Central memory CD8-positive, alpha-beta T cell (primary cell): ENCODE data around the gene CYP8B1.
A peak's percentile ranks its signal among the peaks of the same experiment; 100 is the strongest.

Experiments used
- ATAC-seq: fragments of 150-1000 bp; cut with Tn5 transposase; replicated peaks from 2 replicates; pipeline ENCODE4 v1.10.0; 2022; ENCODE audit warnings: mild to moderate bottlenecking, moderate FRiP score, moderate number of reproducible peaks; ENCODE audit not compliant: poor library complexity, severe bottlenecking; ENCODE audit errors: extremely low read depth
- DNase-seq, 2 donors: peaks; one replicate each; pipeline ENCODE4 v3.0.0; 2021; ENCODE audit warnings: low spot score in 2 of 2
- H3K27ac Mint-ChIP-seq: one replicate; pipeline ENCODE4 v1.8.0; 2022; ENCODE audit warnings: low read depth, mild to moderate bottlenecking, moderate library complexity, mixed read lengths
- H3K27me3 Mint-ChIP-seq: one replicate; pipeline ENCODE4 v1.8.0; 2022; ENCODE audit warnings: mixed read lengths
- H3K36me3 Mint-ChIP-seq: one replicate; pipeline ENCODE4 v1.8.0; 2022; ENCODE audit warnings: mild to moderate bottlenecking, moderate library complexity, mixed read lengths; ENCODE audit not compliant: insufficient read depth
- H3K4me1 Mint-ChIP-seq: one replicate; pipeline ENCODE4 v1.8.0; 2022; ENCODE audit warnings: mixed read lengths
- H3K4me3 Mint-ChIP-seq: one replicate; pipeline ENCODE4 v1.8.0; 2022; ENCODE audit warnings: mild to moderate bottlenecking, moderate library complexity, mixed read lengths
- H3K9me3 Mint-ChIP-seq: one replicate; pipeline ENCODE4 v1.8.0; 2022; ENCODE audit warnings: mixed read lengths

Gene CYP8B1

GRCh38 chr3:42864321-42864950 is 11.2 kb downstream of the CYP8B1 start:
- DNase-seq = no peak
- peaks cover 22% of the 10 kb centered on the region for H3K27me3 Mint-ChIP-seq
- H3K36me3 Mint-ChIP-seq = no peaks in the 10 kb centered on the region
- ATAC-seq = no peak
- H3K4me1 Mint-ChIP-seq = no peaks in the 10 kb centered on the region
- no peak overlapping the region for H3K27ac Mint-ChIP-seq
- H3K9me3 Mint-ChIP-seq = no peaks in the 10 kb centered on the region
- H3K4me3 Mint-ChIP-seq = no peak overlapping the region

GRCh38 chr3:42856544-42856943 is 19.1 kb downstream of the CYP8B1 start:
- H3K27me3 Mint-ChIP-seq = peaks cover 39% of the 10 kb centered on the region
- no peak for ATAC-seq
- H3K27ac Mint-ChIP-seq = no peak overlapping the region
- H3K4me3 Mint-ChIP-seq = no peak overlapping the region
- H3K9me3 Mint-ChIP-seq = no peaks in the 10 kb centered on the region
- H3K4me1 Mint-ChIP-seq = no peaks in the 10 kb centered on the region
- DNase-seq = no peak
- H3K36me3 Mint-ChIP-seq = no peaks in the 10 kb centered on the region

DNA sequence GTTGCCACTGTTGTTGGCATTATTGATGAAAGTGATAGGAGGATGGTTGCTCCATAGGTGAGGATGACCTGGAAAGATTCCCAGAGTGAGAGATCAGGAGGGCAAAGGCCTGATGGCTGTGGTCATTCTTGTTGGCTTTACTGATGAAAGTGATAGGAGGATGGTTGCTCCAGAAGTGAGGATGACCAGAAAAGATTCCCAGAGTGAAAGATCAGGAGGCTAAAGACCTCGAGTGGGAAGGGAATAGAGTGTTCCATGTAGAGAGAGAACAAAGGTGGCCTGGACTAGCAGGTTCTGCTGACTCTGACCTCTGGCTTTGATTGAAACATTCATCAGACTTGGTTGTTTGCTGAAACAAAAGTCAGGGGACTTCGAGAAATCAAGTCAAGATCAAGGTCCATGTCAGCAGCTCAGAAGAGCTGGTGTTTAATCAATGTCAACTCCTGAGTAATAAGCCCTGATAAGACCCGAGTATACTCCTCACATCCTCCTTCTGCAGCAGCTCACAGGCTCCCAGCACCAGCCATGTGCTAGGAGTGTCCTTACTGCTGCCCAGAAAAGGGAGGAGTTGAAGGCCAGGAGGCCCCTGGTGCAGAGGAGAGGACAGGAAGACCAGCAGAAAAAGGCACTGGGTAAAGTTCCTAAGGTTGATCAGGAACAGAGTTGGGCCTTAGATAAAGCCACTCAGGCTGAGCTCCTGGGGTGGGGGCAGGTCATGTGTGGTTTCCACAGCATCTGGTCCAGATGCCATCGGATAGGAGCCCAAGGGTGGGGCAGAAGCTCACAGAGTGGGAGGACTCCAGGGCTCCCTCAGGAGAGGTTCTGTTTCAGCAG is 19.9 kb downstream of the CYP8B1 start:
- no peak for DNase-seq
- peaks cover 31% of the 10 kb centered on the region for H3K27me3 Mint-ChIP-seq
- no peak overlapping the region for H3K4me3 Mint-ChIP-seq
- no peaks in the 10 kb centered on the region for H3K9me3 Mint-ChIP-seq
- no peak overlapping the region for H3K27ac Mint-ChIP-seq
- no peaks in the 10 kb centered on the region for H3K4me1 Mint-ChIP-seq
- no peak for ATAC-seq
- H3K36me3 Mint-ChIP-seq = no peaks in the 10 kb centered on the region

DNA sequence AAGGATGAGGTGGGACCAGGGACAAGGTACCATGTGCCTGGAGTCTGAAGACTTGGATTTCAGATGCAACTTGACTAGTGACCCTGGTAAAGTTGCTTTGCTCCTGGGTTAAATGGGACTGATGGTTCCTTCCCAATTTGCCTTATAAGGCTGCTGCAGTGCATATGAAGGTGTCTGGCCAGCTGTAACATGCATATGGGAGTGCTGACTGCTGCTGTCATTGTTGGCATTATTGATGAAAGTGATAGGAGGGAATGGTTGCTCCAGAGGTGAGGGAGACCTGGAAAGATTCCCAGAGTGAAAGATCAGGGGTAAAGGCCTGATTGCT is 20.5 kb downstream of the CYP8B1 start:
- Mint-ChIP-seq H3K4me1 (no peaks in the 10 kb centered on the region), H3K36me3 (no peaks in the 10 kb centered on the region), H3K27ac (no peak overlapping the region), H3K27me3 (peaks cover 26% of the 10 kb centered on the region), H3K4me3 (no peak overlapping the region), H3K9me3 (no peaks in the 10 kb centered on the region)
- ATAC-seq = no peak
- DNase-seq = no peak

DNA sequence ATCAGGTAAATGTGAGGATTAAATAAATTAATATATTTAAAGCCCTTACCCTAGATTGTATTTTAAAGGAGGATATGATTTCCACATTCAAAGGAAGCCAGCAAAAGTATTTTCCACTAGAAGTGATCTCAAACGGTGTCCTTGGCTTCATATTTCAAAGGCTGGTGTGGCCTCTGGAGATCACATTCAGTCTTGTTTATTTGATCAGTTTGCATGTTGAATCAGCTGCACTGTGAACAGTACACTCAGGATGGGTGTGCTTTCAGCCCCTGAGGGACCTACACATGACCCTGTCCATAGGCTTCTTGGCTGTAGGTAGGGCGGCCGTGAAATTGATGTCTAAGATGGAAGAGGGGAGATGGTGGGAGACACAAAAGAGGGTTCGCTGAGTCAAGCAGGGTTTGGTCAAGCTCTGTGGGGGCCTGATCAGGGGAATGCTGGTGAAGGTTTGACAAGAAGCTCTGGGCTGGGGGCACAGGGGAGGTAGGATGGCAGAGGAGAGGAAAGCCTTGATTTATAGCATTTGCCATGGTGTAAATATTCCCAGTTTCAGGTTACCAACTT is 21.9 kb downstream of the CYP8B1 start:
- no peak for DNase-seq
- ATAC-seq = no peak
- no peak overlapping the region for H3K4me3 Mint-ChIP-seq
- H3K36me3 Mint-ChIP-seq = no peaks in the 10 kb centered on the region
- no peaks in the 10 kb centered on the region for H3K9me3 Mint-ChIP-seq
- peaks cover 18% of the 10 kb centered on the region for H3K27me3 Mint-ChIP-seq
- no peaks in the 10 kb centered on the region for H3K4me1 Mint-ChIP-seq
- no peak overlapping the region for H3K27ac Mint-ChIP-seq

- H3K27ac Mint-ChIP-seq = no peak overlapping the region
- H3K36me3 Mint-ChIP-seq = no peaks in the 10 kb centered on the region
- H3K9me3 Mint-ChIP-seq = no peaks in the 10 kb centered on the region
These were observed 22.6 kb downstream of the CYP8B1 start for GRCh38 chr3:42853056-42853455.

GRCh38 chr3:42852441-42852840 is 23.2 kb downstream of the CYP8B1 start:
- ATAC-seq (no peak), DNase-seq (no peak)
- Mint-ChIP-seq H3K9me3 (no peaks in the 10 kb centered on the region), H3K27me3 (peaks cover 12% of the 10 kb centered on the region), H3K36me3 (no peaks in the 10 kb centered on the region), H3K4me1 (peaks cover 5% of the 10 kb centered on the region), H3K27ac (peak overlapping the region; percentile 21), H3K4me3 (no peak overlapping the region)

More at GRCh38 chr3:42853056-42853455, 22.6 kb downstream of the CYP8B1 start:
- Mint-ChIP-seq H3K4me3 (no peak overlapping the region), H3K27me3 (peaks cover 12% of the 10 kb centered on the region), H3K4me1 (no peaks in the 10 kb centered on the region)
- DNase-seq (no peak), ATAC-seq (no peak)

DNA sequence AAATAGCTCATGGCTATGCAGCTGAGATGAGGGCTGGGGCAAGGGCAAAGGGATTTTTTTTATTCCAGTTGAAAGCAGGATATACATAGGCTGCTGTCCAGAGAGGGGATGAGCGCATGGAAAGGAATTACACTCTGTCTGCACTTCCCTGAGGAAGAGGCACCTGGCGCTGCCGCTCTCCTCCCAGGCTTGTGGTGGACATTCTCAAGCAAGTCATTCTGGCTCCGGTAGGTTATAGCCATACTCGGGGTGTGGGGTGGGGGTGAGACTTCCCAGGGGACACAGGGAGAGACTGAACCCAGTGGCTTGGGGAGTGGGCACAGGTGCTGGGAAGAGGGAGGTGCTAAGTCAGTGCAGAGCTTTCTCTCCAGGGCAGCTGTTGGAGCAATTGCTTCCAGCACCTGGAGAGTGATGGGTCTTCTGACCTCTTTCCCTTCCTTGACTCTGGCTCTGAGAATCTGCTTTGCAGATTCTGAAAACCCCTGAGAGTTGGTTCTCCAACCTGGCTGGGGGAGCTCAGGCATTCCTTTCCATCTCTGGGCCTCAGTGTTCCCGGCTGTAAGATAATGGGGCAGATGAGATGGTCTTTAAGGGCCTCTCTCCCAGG is 24.3 kb downstream of the CYP8B1 start:
- H3K27ac Mint-ChIP-seq = no peak overlapping the region

GRCh38 chr3:42850263-42850662 is 25.4 kb downstream of the CYP8B1 start:
- Mint-ChIP-seq H3K4me3 (no peak overlapping the region), H3K36me3 (no peaks in the 10 kb centered on the region), H3K9me3 (no peaks in the 10 kb centered on the region), H3K27me3 (peaks cover 5% of the 10 kb centered on the region), H3K27ac (no peak overlapping the region), H3K4me1 (peaks cover 15% of the 10 kb centered on the region)
- DNase-seq (no peak), ATAC-seq (no peak)

More for the DNA sequence above, 24.3 kb downstream of the CYP8B1 start:
- ATAC-seq = no peak
- no peaks in the 10 kb centered on the region for H3K9me3 Mint-ChIP-seq
- peaks cover 15% of the 10 kb centered on the region for H3K4me1 Mint-ChIP-seq
- H3K36me3 Mint-ChIP-seq = no peaks in the 10 kb centered on the region
- H3K4me3 Mint-ChIP-seq = no peak overlapping the region
- H3K27me3 Mint-ChIP-seq = peaks cover 12% of the 10 kb centered on the region
- no peak for DNase-seq

GRCh38 chr3:42849017-42849416 is 26.7 kb downstream of the CYP8B1 start:
- Mint-ChIP-seq H3K9me3 (no peaks in the 10 kb centered on the region), H3K36me3 (no peaks in the 10 kb centered on the region), H3K27me3 (no peaks in the 10 kb centered on the region), H3K4me3 (no peak overlapping the region), H3K27ac (no peak overlapping the region), H3K4me1 (peaks cover 15% of the 10 kb centered on the region)
- DNase-seq (no peak), ATAC-seq (no peak)

DNA sequence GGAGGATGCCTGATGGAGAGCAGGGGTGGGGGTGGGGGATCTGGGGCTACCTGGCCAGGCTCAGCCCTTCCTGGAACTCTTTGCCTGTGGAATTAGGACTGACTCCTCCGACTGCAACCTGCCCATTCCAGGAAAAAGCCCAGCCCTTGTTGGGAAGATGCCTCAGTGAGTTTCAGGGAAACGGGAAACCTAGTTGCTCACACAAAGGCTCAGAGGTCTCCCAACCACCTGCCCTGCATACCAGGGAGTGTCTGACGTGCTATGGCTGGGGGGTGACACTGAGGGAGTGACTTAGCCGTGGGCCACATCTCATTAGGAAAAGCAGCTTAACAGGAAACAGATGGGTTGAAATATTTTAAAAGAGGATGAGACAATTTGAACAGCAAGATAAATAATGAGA is 27.9 kb downstream of the CYP8B1 start:
- peaks cover 15% of the 10 kb centered on the region for H3K4me1 Mint-ChIP-seq
- H3K27ac Mint-ChIP-seq = peak overlapping the region; percentile 54
- DNase-seq (no peak), ATAC-seq (no peak)
- no peaks in the 10 kb centered on the region for H3K27me3 Mint-ChIP-seq
- no peak overlapping the region for H3K4me3 Mint-ChIP-seq
- H3K36me3 Mint-ChIP-seq = peaks cover 1% of the 10 kb centered on the region
- H3K9me3 Mint-ChIP-seq = no peaks in the 10 kb centered on the region

- H3K9me3 Mint-ChIP-seq = no peaks in the 10 kb centered on the region
- DNase-seq (no peak), ATAC-seq (peak; percentile 54)
- peaks cover 15% of the 10 kb centered on the region for H3K4me1 Mint-ChIP-seq
- H3K4me3 Mint-ChIP-seq = no peak overlapping the region
- H3K27me3 Mint-ChIP-seq = no peaks in the 10 kb centered on the region
- H3K36me3 Mint-ChIP-seq = peaks cover 1% of the 10 kb centered on the region
- peak overlapping the region; percentile 54 for H3K27ac Mint-ChIP-seq
These were observed 28.8 kb downstream of the CYP8B1 start for GRCh38 chr3:42846685-42847522.
